ENCODE data around the gene EEF2K.

Gene EEF2K

DNA sequence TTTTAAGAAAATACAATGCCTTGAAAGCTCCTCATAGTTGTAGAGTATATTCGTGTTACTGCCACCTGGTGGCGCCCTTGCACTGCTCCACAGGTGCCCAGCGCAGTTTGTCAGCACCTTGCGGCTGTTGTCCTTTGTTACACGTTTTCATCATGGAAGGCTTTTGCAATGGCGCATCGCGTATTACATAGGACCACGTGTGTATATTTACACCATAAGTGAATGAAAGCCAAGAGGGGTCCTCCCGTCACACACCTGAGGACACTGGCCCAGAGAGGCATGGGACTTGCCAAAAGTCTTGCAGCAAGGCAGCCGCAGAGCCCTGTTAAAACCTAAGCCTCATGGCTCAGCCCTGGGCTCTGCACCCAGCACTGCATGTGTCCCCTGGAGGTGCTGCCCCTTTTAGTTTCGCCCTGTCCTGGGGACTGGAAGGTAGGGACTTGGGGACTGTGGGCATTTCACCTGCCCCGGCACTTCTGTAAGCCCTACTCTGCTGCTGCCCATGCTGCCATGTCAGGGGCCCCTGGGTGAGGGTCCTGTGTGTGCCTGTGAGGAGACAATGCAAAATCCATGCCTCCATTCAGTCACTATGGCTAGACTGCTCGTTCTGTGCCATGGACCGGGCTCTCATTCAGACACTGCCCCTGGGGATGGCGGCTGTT lies 115.4 kb downstream of the EEF2K start:
- H3K4me3 ChIP-seq (ENCODE audit: low read length, poor library complexity, severe bottlenecking) = no peak overlapping the region
- no peak for TF ChIP-seq EZH2phosphoT487 (IDR thresholded peaks at IDR 0.05; ENCODE audit: borderline replicate concordance)
- TF ChIP-seq, protein P1, sequence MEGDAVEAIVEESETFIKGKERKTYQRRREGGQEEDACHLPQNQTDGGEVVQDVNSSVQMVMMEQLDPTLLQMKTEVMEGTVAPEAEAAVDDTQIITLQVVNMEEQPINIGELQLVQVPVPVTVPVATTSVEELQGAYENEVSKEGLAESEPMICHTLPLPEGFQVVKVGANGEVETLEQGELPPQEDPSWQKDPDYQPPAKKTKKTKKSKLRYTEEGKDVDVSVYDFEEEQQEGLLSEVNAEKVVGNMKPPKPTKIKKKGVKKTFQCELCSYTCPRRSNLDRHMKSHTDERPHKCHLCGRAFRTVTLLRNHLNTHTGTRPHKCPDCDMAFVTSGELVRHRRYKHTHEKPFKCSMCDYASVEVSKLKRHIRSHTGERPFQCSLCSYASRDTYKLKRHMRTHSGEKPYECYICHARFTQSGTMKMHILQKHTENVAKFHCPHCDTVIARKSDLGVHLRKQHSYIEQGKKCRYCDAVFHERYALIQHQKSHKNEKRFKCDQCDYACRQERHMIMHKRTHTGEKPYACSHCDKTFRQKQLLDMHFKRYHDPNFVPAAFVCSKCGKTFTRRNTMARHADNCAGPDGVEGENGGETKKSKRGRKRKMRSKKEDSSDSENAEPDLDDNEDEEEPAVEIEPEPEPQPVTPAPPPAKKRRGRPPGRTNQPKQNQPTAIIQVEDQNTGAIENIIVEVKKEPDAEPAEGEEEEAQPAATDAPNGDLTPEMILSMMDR (conservative IDR thresholded peaks at IDR 0.05; ENCODE audit: low read length) = peak; percentile 100
- peaks cover 75% of the 10 kb centered on the region; the same call in 1 of the 2 replicates for H3K36me3 ChIP-seq (ENCODE audit: insufficient read depth, low read length)
- H3K27me3 ChIP-seq (ENCODE audit: insufficient read depth, low read length, poor library complexity, severe bottlenecking) = no peaks in the 10 kb centered on the region
- no peak overlapping the region for H2AFZ ChIP-seq (ENCODE audit: low read length)
- no peak overlapping the region for H3K9ac ChIP-seq (ENCODE audit: low read depth, low read length, poor library complexity, severe bottlenecking)
- H4K20me1 ChIP-seq (ENCODE audit: insufficient read depth, low read length, poor library complexity, severe bottlenecking) = peaks cover 2% of the 10 kb centered on the region
- no peaks in the 10 kb centered on the region for H3K4me1 ChIP-seq (ENCODE audit: insufficient read depth, low read length, poor library complexity, severe bottlenecking)
- no peaks in the 10 kb centered on the region for H3K79me2 ChIP-seq (ENCODE audit: insufficient read depth, low read length)
- H3K4me2 ChIP-seq (ENCODE audit: low read depth, low read length, poor library complexity, severe bottlenecking) = no peak overlapping the region
- no peaks in the 10 kb centered on the region for H3K9me2 ChIP-seq (replicated peaks; ENCODE audit: low read depth, low read length)
- no peaks in the 10 kb centered on the region for H3K9me3 ChIP-seq (ENCODE audit: insufficient read depth, low read depth, low read length)
- H3F3A ChIP-seq (ENCODE audit: low read depth) = no peaks in the 10 kb centered on the region

DNA sequence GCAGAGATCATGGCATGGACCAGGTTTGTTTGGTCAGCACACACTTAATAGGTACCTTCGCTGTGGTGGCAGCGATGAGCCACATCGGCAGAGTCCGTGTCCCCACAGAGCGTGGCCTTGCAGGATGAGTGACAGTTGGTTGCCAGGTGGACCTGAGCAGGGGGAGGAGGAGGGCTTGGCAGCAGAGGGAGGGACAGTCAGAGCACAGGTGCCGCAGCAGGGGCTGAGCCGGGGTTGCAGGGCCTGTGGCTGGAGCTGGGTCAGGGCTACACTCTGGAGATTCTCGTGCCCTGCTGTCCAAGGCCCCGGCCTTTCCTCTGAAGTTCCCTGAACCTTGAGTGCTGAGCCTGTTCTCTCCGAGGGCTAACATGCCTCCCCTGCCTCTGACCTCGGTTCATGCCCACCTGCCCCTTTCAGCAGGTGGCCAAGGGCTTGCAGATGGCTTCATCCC lies 116.0 kb downstream of the EEF2K start:
- Histone ChIP-seq H3K9ac (ENCODE audit: low read depth, low read length, poor library complexity, severe bottlenecking) (no peak overlapping the region), H3K4me1 (ENCODE audit: insufficient read depth, low read length, poor library complexity, severe bottlenecking) (no peaks in the 10 kb centered on the region), H3K9me2 (replicated peaks; ENCODE audit: low read depth, low read length) (no peaks in the 10 kb centered on the region), H4K20me1 (ENCODE audit: insufficient read depth, low read length, poor library complexity, severe bottlenecking) (peaks cover 2% of the 10 kb centered on the region), H3K4me3 (ENCODE audit: low read length, poor library complexity, severe bottlenecking) (no peak overlapping the region), H3K9me3 (ENCODE audit: insufficient read depth, low read depth, low read length) (no peaks in the 10 kb centered on the region), H3K27me3 (ENCODE audit: insufficient read depth, low read length, poor library complexity, severe bottlenecking) (no peaks in the 10 kb centered on the region), H3K36me3 (ENCODE audit: insufficient read depth, low read length) (peaks cover 75% of the 10 kb centered on the region; the same call in 1 of the 2 replicates), H3F3A (ENCODE audit: low read depth) (no peaks in the 10 kb centered on the region), H3K4me2 (ENCODE audit: low read depth, low read length, poor library complexity, severe bottlenecking) (no peak overlapping the region), H2AFZ (ENCODE audit: low read length) (no peak overlapping the region), H3K79me2 (ENCODE audit: insufficient read depth, low read length) (no peaks in the 10 kb centered on the region)
- no peak for TF ChIP-seq EZH2phosphoT487 (IDR thresholded peaks at IDR 0.05; ENCODE audit: borderline replicate concordance)
- TF ChIP-seq, protein P1 (conservative IDR thresholded peaks at IDR 0.05; ENCODE audit: low read length) = no peak

DNA sequence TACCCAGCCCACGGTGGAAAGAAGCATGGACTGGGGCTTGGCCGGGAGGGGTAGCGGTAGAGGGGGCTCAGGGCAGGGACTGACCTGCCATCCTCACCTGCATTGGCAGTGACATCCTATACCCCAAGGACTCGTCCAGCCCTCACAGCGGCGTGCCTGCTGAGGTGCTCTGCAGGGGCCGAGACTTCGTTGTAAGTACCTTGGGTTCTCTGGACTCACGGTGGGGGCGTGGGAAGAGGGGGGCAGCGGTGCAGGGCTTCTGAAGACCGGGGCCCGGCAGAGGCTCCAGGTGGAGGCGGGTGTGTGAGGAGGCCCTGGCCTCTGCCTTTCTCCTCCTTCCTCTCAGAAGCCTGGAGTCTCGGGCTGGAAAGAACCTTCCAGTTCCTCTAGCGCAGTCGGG lies 116.7 kb downstream of the EEF2K start:
- H3K79me2 ChIP-seq (ENCODE audit: insufficient read depth, low read length) = no peaks in the 10 kb centered on the region
- H3K4me3 ChIP-seq (ENCODE audit: low read length, poor library complexity, severe bottlenecking) = no peak overlapping the region
- H3K9me3 ChIP-seq (ENCODE audit: insufficient read depth, low read depth, low read length) = no peaks in the 10 kb centered on the region
- H3K27me3 ChIP-seq (ENCODE audit: insufficient read depth, low read length, poor library complexity, severe bottlenecking) = no peaks in the 10 kb centered on the region
- H2AFZ ChIP-seq (ENCODE audit: low read length) = no peak overlapping the region
- H3K36me3 ChIP-seq (ENCODE audit: insufficient read depth, low read length) = peaks cover 75% of the 10 kb centered on the region; the same call in 1 of the 2 replicates
- peaks cover 2% of the 10 kb centered on the region for H4K20me1 ChIP-seq (ENCODE audit: insufficient read depth, low read length, poor library complexity, severe bottlenecking)
- H3K4me1 ChIP-seq (ENCODE audit: insufficient read depth, low read length, poor library complexity, severe bottlenecking) = no peaks in the 10 kb centered on the region
- H3K9ac ChIP-seq (ENCODE audit: low read depth, low read length, poor library complexity, severe bottlenecking) = no peak overlapping the region
- no peaks in the 10 kb centered on the region for H3K9me2 ChIP-seq (replicated peaks; ENCODE audit: low read depth, low read length)
- no peak overlapping the region for H3K4me2 ChIP-seq (ENCODE audit: low read depth, low read length, poor library complexity, severe bottlenecking)
- no peaks in the 10 kb centered on the region for H3F3A ChIP-seq (ENCODE audit: low read depth)
- TF ChIP-seq, protein P1 (conservative IDR thresholded peaks at IDR 0.05; ENCODE audit: low read length) = no peak
- no peak for TF ChIP-seq EZH2phosphoT487 (IDR thresholded peaks at IDR 0.05; ENCODE audit: borderline replicate concordance)
